Stomach (tissue), 9 donors: Measurements from ENCODE around the gene HABP4. TPM values are rescaled to one million over a fixed set of nuclear protein-coding genes. Genes with fewer than 3 reads are reported as not detected.

Source experiments
- DNase-seq, 2 donors: peaks; one replicate each; pipeline versions ENCODE4 v3.0.0 to v3.0.0-alpha.2; 2013 to 2019
- H3K27ac ChIP-seq, 5 donors: fragments of 200-600 bp in 4 of 5; sonication (generic) in 4 of 5; one replicate each; pipeline ENCODE4 v1.5.1; 2013 to 2019; ENCODE audit warnings: mild to moderate bottlenecking in 1 of 5, moderate library complexity in 1 of 5
- H3K27me3 ChIP-seq, 3 donors: fragments of 200-600 bp; sonication (generic); one replicate each; pipeline ENCODE4 v1.5.1; 2017 to 2019; ENCODE audit warnings: mixed run types in 1 of 3
- H3K36me3 ChIP-seq, 4 donors: fragments of 200-600 bp; sonication (generic); 1 replicate in 3 of 4; 2 replicates in 1 of 4; pipeline ENCODE4 v1.5.1; 2016 to 2019
- H3K4me1 ChIP-seq, 4 donors: fragments of 200-600 bp; sonication (generic); one replicate each; pipeline ENCODE4 v1.5.1; 2016 to 2019
- H3K4me3 ChIP-seq, 4 donors: fragments of 200-600 bp; sonication (generic) in 3 of 4; one replicate each; pipeline ENCODE4 v1.5.1; 2016 to 2019; ENCODE audit warnings: mild to moderate bottlenecking in 1 of 4
- H3K9me3 ChIP-seq, 4 donors: fragments of 200-600 bp; sonication (generic); one replicate each; pipeline ENCODE4 v1.5.1; 2016 to 2019
- EP300 ChIP-seq: sonication (generic); formaldehyde crosslinking; IDR thresholded peaks from one replicate; pipeline ENCODE4 v1.6.1; 2017; ENCODE audit warnings: antibody characterized with exemption
- POLR2A ChIP-seq, 4 donors: fragments of 450-650 bp; IDR thresholded peaks; one replicate each; pipeline ENCODE4 v1.6.1; 2016; ENCODE audit warnings: antibody characterized with exemption in 4 of 4, control low read depth in 2 of 4, mild to moderate bottlenecking in 1 of 4, moderate library complexity in 1 of 4
- POLR2AphosphoS5 ChIP-seq, 3 donors: sonication (generic); formaldehyde crosslinking; IDR thresholded peaks; one replicate each; pipeline ENCODE4 v1.6.1; 2016; ENCODE audit warnings: antibody characterized with exemption in 3 of 3
- WGBS, 5 donors: extraction: QIAGEN DNeasy Blood & Tissue Kit in 3 of 5; methylation state at CpG; one replicate each; pipeline versions ENCODE4 v1.1.5 to v1.1.7; 2013 to 2018; 5-methylcytosine and 5-hydroxymethylcytosine counted together
- intact Hi-C: fragments of 100-400 bp; cut with DNase I; formaldehyde crosslinking; loops from one replicate; pipeline ENCODE4 v1.15.1; 2023; ENCODE audit warnings: low total_unique reads
- polyA plus RNA-seq, 3 donors: library from polyadenylated mRNA; stranded (reverse); fragments of 200-250 nt; gene quantifications; one replicate each; pipeline ENCODE4 v1.2.3, GENCODE V29; 2013
- total RNA-seq, 5 donors: library from RNA; depleted of rRNA; stranded (reverse); fragments of >200 nt; gene quantifications; one replicate each; pipeline versions ENCODE4 v1.1.0 to v1.2.3, GENCODE V29; 2014 to 2016
- TF ChIP-seq, protein P1 (sequence below), 7 experiments: fragments of 450-650 bp in 4 of 7; fragments of 200-600 bp in 3 of 7; sonication (generic) in 3 of 7; IDR thresholded peaks; one replicate each; pipeline ENCODE4 v1.5.1; 2016 to 2019; ENCODE audit warnings: antibody characterized with exemption in 7 of 7, control low read depth in 2 of 7, mild to moderate bottlenecking in 1 of 7
- donor health status: healthy with polysubstance abuse.
- donor health status: Bipolar disorder and iron deficiency.
- donor health status: healthy.

HABP4 gene
- total and polyA plus RNA-seq, 8 donors: 0.58 to 45.1 (median 9.9) TPM

DNA sequence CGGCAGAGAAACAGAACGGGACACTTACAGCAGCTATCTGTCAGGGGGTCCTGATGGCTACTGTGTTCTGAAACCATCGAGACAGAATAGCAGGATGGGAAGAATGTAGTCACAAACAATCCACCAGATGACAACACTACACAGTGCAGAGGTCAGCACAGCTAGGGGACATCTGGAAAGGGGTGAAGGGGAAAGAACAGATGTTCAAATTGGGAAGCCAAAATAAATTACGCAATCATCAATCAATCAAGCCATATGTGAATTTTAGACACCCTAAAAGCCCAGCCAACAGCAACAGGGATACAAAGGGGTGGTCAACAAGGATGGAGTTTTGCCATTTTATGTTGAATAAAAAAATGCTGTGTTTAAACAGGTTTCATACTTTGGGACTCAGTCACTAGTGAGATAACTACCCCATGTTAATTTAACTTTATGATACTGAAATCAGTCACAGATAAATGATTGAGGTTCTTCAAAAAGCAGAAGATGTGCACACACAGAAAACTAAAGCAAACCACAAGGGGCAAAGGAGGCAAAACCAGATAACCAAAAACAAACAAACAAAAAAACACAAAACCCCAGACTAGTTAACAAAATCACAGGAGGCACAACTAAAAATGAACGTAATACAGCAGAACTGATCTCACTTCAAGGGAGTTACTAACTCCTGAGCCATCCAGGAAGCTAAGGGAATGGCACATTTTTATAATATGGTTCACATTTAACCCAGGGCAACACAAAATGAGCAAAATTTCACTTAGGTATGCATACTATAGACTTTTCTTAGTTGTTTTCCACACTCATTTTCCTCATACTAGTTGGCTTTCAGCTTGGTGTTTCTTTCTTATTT lies 65.9 kb downstream of the HABP4 start:
- Histone ChIP-seq H3K4me3 (no peak overlapping the region), H3K9me3 (no peaks in the 10 kb centered on the region), H3K27me3 (no peaks in the 10 kb centered on the region), H3K27ac (peak overlapping the region in 3 of 5 donors; percentile 49 to 59 (median 55)), H3K36me3 (peaks cover 4 to 62% (median 45%) of the 10 kb centered on the region in 4 donors), H3K4me1 (peaks cover 0 to 23% (median 0%) of the 10 kb centered on the region in 4 donors)
- DNase-seq: peak in 1 of 2 donors; percentile 25
- intact Hi-C loops: no loop called here
- TF ChIP-seq EP300 (no peak), POLR2AphosphoS5 (IDR thresholded peaks at IDR 0.05) (no peak), POLR2A (IDR thresholded peaks at IDR 0.05) (no peak)
- TF ChIP-seq, protein P1, sequence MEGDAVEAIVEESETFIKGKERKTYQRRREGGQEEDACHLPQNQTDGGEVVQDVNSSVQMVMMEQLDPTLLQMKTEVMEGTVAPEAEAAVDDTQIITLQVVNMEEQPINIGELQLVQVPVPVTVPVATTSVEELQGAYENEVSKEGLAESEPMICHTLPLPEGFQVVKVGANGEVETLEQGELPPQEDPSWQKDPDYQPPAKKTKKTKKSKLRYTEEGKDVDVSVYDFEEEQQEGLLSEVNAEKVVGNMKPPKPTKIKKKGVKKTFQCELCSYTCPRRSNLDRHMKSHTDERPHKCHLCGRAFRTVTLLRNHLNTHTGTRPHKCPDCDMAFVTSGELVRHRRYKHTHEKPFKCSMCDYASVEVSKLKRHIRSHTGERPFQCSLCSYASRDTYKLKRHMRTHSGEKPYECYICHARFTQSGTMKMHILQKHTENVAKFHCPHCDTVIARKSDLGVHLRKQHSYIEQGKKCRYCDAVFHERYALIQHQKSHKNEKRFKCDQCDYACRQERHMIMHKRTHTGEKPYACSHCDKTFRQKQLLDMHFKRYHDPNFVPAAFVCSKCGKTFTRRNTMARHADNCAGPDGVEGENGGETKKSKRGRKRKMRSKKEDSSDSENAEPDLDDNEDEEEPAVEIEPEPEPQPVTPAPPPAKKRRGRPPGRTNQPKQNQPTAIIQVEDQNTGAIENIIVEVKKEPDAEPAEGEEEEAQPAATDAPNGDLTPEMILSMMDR (IDR thresholded peaks at IDR 0.05): no peak
- 66 to 79% (median 74%) methylated on average over 5 of the region's 5 CpGs for WGBS, 5 donors

DNA sequence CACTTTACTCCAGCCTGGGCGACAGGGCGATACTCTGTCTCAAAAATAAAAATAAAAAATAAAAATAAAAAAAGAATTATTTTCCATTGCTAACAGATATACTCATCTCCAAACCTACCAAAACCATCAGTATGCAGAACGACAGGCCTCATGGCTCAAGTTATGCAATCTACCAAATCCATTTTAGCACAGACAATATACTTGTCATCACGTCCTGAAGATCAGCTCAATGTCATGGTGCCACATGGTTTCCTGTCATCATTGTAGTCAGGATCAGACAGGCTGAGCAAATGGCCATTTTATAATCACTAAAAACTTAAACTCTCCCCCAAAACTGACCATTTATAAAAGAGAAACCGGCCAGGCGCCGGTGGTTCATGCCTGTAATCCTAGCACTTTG lies 69.1 kb downstream of the HABP4 start:
- H3K9me3 ChIP-seq: no peaks in the 10 kb centered on the region
- intact Hi-C loops: no loop called here
- DNase-seq: no peak
- H3K27ac ChIP-seq: no peak overlapping the region
- no peak overlapping the region for H3K4me3 ChIP-seq
- peaks cover 11 to 67% (median 49%) of the 10 kb centered on the region in 4 donors for H3K36me3 ChIP-seq
- TF ChIP-seq, protein P1 (IDR thresholded peaks at IDR 0.05): no peak
- no peak for TF ChIP-seq POLR2AphosphoS5 (IDR thresholded peaks at IDR 0.05)
- no peak for TF ChIP-seq EP300
- no peak for TF ChIP-seq POLR2A (IDR thresholded peaks at IDR 0.05)
- H3K27me3 ChIP-seq: no peaks in the 10 kb centered on the region
- WGBS, 5 donors: 94 to 97% (median 96%) methylated on average over 7 of the region's 7 CpGs
- peaks cover 0 to 18% (median 0%) of the 10 kb centered on the region in 4 donors for H3K4me1 ChIP-seq

DNA sequence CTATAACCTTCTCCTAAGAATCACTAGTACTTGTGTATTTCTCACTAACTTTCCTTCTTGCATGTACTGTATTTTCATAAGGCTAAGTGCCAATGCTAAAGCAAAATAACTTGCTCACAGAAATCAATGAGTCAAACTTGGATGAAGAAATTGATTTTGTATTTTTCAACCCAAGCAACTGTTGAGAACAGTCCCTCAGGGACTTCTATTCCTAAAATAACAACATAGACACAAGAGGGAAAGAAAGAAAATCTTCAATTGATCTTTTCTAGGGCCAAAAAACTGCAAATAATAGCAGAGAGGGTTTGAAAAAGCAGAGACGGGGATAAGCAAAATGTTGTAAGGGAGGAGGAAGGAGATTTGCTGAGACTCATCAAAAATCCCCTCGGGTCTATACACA lies 69.8 kb downstream of the HABP4 start:
- DNase-seq: no peak
- Histone ChIP-seq H3K9me3 (no peaks in the 10 kb centered on the region), H3K27ac (peak overlapping the region in 1 of 5 donors; percentile 26), H3K4me3 (no peak overlapping the region), H3K27me3 (no peaks in the 10 kb centered on the region), H3K36me3 (peaks cover 8 to 66% (median 43%) of the 10 kb centered on the region in 4 donors), H3K4me1 (peaks cover 0 to 15% (median 0%) of the 10 kb centered on the region in 4 donors)
- intact Hi-C loops: no loop called here
- TF ChIP-seq POLR2AphosphoS5 (IDR thresholded peaks at IDR 0.05): no peak
- TF ChIP-seq, protein P1 (IDR thresholded peaks at IDR 0.05): no peak
- no peak for TF ChIP-seq POLR2A (IDR thresholded peaks at IDR 0.05)
- no peak for TF ChIP-seq EP300
- 81 to 88% (median 84%) methylated on average over 2 of the region's 2 CpGs for WGBS, 5 donors

DNA sequence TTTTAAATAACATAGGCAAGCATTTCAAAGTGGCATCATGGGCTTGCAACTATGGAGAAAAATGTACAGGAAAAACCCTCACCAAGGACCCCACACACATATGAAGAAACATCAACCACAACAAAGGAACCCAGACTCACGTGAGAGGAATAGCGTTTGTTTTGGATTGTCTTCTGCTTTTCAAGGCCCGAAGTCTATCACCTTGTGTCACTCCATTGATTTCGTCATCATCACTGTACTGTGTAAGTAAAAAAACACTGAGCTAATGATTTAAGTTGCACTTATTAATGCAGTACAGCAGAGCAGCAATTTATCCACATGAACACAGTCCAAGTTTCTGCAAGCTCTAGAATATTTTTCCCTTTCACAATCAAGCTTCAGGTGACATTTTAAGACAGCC lies 72.4 kb downstream of the HABP4 start:
- no peak overlapping the region for H3K4me3 ChIP-seq
- peaks cover 7 to 71% (median 54%) of the 10 kb centered on the region in 4 donors for H3K36me3 ChIP-seq
- no peaks in the 10 kb centered on the region for H3K4me1 ChIP-seq
- no peaks in the 10 kb centered on the region for H3K9me3 ChIP-seq
- H3K27me3 ChIP-seq: no peaks in the 10 kb centered on the region
- DNase-seq: peak in 1 of 2 donors; percentile 14
- WGBS, 5 donors: 68 to 79% (median 74%) methylated on average over 4 of the region's 4 CpGs
- H3K27ac ChIP-seq: no peak overlapping the region
- no peak for TF ChIP-seq POLR2AphosphoS5 (IDR thresholded peaks at IDR 0.05)
- intact Hi-C loops: no loop called here

DNA sequence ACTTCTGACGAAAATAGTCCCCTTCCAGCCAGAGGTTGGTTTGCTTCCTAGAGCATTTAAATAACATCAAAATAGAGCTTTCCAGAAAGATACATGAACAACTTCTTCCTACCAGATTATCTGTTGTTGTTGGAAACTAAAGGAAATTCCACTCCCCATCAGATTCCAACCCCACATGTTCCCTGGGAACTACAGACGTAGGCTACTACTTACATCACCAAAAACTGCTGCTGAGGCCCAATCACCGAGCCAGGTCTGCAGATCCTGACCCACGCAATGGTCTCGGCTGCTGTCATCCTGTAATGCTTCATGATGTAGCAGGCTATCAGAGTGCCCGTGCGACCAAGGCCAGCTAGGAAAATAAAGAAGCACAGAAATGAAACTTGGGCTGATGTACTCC lies 73.4 kb downstream of the HABP4 start:
- H3K4me3 ChIP-seq: no peak overlapping the region
- TF ChIP-seq POLR2AphosphoS5 (IDR thresholded peaks at IDR 0.05) (no peak), POLR2A (IDR thresholded peaks at IDR 0.05) (no peak), EP300 (no peak)
- TF ChIP-seq, protein P1 (IDR thresholded peaks at IDR 0.05): no peak
- H3K27me3 ChIP-seq: no peaks in the 10 kb centered on the region
- WGBS, 5 donors: 88 to 96% (median 91%) methylated on average over 7 of the region's 7 CpGs
- peaks cover 7 to 70% (median 54%) of the 10 kb centered on the region in 4 donors for H3K36me3 ChIP-seq
- peak in 1 of 2 donors; percentile 23 for DNase-seq
- no peaks in the 10 kb centered on the region for H3K9me3 ChIP-seq
- intact Hi-C loops: no loop called here
- H3K27ac ChIP-seq: no peak overlapping the region
- no peaks in the 10 kb centered on the region for H3K4me1 ChIP-seq
